GM18526 (cell line): ENCODE measurements around the gene TM6SF1.
A peak's percentile ranks its signal among the peaks of the same experiment; 100 is the strongest.

Source experiments
- POLR2A ChIP-seq: IDR thresholded peaks from 3 replicates; pipeline ENCODE4 v1.6.1; 2011; ENCODE audit not compliant: insufficient read length; ENCODE audit errors: extremely low read depth

The TM6SF1 gene

DNA sequence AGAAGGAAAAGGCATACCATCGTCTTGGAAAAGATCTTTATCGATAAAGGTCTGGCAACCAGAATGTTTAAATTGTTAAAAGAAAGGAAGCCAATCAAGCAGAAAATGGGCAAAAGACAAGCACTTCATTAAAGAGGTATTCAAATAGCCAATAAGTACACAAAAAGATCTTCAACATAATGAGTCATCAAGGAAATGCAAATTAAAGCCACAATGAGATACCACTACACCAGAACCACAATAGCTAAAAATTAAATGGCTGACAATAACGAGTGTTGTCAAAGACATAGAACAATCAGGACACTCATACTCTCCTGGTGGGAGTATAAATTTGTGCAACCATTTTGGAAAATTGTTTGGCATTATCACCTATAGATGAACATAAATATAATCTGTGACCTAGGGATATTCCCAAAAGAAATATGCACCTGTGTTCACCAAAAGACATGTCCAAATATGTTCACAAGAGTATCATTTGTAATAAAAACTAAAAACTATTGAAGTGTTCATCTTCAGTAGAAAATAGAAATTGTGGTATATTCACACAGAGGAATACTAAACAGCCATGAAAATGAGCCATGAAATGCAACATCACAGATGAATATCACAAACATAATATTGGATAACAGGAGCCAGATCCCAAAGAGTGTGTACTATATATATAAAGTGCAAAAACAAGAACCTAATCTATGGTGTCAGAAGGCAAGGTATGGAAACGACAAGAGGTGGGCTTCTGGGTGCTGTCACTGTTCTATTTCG, 26.0 kb upstream of the TM6SF1 start:
- no peak for TF ChIP-seq POLR2A

DNA sequence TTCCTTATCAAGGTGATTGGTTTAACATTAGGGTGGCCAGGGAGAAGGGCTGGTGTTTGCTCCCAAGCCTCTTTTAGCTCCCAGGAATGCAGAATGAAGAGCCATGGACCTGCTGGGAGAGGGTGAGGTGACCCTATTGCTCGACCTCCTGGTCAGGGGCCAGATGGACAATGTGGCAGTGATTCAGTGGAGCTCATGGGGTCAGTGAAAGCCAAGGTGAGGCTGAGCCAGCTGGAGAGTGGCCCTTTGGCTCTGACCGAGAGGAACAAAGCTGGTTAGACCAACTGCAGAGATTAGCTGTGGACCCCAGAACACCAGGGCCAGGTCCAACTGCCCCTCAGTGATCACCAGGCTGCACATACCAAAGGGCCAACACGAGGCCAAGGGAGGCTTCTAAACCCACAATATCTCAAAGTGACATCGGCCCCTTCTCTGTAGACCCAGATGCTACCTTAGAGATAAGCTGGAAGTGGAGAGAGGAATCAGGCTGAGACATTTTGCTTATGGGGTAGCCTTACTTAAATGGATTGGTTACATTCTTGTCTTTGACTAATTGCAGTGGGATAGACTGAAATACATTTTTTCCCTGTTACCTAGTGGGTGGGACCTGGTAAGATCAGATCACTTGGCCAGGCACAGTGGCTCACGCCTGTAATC, 24.6 kb upstream of the TM6SF1 start:
- TF ChIP-seq POLR2A: no peak

- no peak for TF ChIP-seq POLR2A
Measured at GRCh38 chr15:83087576-83087975, 19.9 kb upstream of the TM6SF1 start.

GRCh38 chr15:83088876-83089275, 18.6 kb upstream of the TM6SF1 start:
- TF ChIP-seq POLR2A: no peak

- TF ChIP-seq POLR2A: no peak
Measured at GRCh38 chr15:83090465-83090864, 17.0 kb upstream of the TM6SF1 start.

DNA sequence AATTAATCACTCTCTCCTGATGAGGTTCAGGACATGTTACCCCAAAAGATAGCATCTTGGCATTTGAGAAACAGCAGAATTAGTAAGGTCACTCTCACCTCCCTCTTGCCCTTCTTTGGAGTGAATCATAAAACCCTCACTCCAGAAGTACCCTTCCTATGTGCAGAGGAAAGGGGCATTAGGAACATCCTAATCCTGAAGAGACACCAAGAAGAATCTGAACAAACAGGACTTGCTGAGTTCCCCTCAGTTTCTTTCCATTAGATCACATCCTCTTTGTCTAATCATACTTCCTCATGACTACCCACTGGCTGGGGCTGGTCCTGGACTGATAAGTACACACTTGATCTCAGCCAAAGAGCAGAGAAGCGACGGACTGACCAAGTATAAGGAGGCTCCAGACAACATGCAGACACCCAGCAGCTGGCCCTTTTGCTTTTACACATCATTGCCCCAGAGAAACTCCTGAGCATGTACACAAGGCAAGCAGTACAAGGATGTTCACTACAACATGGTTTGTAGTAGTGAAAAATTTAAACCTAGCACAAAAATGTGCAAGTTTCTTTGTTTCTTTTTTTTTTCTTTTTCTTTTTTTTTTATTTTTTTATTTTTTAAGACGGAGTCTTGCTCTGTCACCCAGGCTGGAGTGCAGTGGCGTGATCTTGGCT, 15.0 kb upstream of the TM6SF1 start:
- no peak for TF ChIP-seq POLR2A

GRCh38 chr15:83094583-83094982, 12.9 kb upstream of the TM6SF1 start:
- TF ChIP-seq POLR2A: no peak

- no peak for TF ChIP-seq POLR2A
Measured at GRCh38 chr15:83098079-83098478, 9.4 kb upstream of the TM6SF1 start.

DNA sequence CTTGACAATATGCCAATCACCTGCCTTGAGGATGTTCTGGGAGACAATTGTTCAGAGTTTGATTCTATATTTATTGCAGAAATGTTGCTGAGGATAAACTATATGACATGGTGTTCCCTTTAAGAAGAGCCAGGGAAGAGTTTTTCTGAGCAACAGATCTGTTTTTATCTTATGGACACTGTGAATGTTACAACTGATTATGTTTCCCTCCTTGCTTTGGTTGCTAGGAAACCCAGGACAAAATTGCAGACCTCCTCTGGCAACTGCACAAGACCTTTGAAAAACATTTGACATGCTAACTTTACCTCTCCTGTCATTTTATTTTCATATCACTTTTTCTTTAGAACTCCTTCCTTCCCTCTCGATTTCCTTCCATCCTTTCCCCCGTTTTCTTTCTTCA, 8.2 kb upstream of the TM6SF1 start:
- no peak for TF ChIP-seq POLR2A

DNA sequence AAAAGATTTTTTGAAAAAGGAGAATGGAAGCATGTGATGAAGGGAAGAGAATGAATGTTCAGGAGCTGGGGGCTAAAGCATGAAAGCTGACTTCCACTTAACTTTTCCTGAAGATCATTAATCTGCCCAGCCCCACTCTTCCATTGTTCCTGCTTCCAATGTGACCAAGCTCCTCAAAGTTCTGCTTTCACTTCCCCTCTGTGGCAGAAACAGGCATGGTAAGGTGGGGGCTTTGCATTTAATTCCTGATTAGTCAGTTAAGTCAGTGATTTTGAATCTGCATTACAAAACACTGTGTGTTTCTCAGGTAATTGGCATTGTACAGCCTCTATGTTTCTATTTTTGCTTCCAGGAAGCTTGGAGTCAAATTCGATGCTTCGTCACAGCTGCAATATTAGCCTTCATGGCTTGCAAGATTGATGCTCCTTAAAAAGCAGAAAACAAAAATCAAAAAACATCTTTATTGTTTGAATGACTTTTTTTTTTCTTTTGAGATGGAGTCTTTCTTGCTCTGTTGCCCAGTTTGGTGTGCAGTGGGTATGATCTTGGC, 7.3 kb upstream of the TM6SF1 start:
- TF ChIP-seq POLR2A: no peak

DNA sequence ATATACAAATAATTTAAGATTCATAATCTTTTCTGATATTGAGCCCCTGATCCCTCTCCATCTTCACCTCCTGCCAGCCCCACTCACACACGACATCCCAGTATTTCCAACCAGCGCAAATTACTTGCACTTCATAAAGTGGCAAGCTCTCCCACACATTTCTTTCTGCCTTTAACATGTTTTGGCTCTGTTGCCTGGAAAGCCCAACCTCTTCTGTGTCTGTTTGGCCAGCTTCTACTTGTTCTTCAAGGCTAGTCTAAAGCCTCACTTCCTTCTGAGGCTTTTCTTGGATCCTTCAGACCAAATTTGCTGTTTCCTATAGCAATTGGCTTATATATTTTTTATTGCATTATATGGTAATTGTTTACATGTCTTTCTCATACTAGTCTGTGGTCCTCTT, 5.1 kb upstream of the TM6SF1 start:
- no peak for TF ChIP-seq POLR2A

GRCh38 chr15:83104141-83104540, 3.3 kb upstream of the TM6SF1 start:
- no peak for TF ChIP-seq POLR2A

DNA sequence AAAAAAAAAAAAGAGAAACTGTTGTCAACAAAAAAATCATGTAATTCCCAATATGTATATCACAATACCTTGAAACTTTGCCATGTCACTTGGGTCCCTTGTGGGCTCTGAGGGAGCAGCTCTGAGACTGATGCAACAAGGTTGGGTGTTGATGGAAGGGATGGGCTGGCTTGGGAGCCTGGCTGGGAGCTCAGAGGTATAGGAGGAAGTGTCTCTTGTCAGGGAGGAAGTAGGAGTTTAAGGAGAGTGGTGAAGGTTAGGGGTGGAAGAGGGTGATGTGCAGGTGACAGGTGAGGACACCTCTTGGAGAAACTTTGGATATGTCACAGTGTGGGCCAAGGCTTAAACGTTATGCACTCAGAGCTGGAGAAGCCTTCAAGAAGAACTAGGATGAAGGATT, 2.0 kb upstream of the TM6SF1 start:
- no peak for TF ChIP-seq POLR2A

DNA sequence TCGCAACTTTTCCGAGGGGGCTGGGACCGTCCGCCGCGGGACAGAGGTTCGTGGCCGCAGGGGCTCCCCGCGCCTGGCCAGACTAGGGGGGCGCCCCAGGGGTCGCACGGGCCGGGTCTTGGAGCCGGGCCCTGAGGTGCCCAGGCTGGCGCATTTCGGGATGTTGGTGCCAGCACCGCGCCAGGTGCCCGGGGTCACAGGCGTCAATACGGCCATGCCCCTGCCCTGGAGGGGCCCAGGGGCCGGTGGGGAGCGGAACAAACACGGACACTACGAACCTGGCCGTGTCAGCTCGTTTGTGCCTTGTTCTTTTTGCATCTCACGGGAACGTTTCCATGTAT, 366 bp downstream of the TM6SF1 start:
- TF ChIP-seq POLR2A: no peak

- TF ChIP-seq POLR2A: peak; percentile 21
Measured at GRCh38 chr15:83108266-83109219, 1.1 kb downstream of the TM6SF1 start.
